ENCODE measurements around the gene VAMP3.

VAMP3 gene

DNA sequence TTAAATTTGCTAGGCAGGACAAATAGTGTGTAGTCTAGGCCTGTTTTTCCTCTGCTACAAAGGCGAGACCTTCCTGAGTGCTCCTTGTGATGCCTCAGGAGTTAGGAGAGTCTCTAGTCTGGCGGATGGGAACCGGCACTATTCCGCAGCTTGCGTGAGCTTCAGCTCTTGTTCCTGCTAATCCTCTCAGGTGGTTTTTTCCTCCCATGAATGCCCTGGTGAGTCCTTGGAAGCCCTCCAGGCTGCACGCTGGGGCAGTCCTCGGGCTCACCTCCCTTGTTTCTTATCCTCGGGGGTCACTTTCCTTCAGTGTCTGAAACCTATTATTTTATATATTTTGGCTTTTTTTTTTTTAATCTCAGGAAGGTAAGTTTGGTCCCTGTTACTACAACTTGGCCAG lies 53.6 kb downstream of the VAMP3 start:
- no peak for DNase-seq

DNA sequence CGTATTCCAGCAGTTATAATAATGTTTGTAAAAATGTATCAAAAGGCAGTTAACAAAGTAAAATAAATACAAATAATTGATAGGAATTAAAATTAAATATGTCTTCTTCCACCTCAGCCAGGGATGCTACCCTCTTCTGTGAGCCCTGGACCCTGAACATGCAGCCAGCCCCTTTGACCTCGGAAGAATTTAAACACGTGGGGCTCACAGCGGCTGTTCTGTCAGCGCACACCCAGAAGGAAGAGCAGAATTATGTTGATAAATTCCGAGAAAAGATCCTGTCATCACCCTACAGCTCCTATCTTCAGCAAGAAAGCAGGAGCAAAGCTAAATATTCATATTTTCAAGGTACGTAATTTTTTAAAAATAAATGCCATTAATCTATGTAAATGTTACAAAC lies 55.3 kb downstream of the VAMP3 start:
- no peak for DNase-seq

DNA sequence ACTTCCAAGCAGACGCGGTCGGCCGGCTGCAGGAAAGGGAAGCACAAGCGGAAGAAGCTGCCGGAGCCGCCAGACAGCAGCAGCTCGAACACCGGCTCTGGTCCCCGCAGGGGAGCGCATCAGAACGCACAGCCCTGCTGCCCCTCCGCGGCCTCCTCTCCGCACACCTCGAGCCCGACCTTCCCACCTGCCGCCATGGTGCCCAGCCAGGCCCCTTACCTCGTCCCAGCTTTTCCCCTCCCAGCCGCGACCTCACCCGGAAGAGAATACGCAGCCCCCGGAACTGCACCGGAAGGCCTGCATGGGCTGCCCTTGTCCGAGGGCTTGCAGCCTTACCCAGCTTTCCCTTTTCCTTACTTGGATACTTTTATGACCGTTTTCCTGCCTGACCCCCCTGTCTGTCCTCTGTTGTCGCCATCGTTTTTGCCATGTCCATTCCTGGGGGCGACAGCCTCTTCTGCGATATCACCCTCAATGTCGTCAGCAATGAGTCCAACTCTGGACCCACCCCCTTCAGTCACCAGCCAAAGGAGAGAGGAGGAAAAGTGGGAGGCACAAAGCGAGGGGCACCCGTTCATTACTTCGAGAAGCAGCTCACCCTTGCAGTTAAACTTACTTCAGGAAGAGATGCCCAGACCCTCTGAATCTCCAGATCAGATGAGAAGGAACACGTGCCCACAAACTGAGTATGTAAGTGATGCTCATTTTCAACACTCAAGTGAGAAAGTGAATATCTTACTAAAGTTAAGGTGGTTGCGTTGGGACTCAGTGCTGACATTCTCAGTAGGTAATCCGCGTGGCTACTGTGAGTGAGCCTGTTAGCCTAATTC lies 56.2 kb downstream of the VAMP3 start:
- no peak for DNase-seq

All from CD4-positive, alpha-beta T cell treated with Interferon gamma for 1 hour (primary cell).